DMS53 treated with DMSO at 0.1 percent for 48 hours (cell line): Measurements from ENCODE around the gene CCDC158.
"Not testable (repeated sequence)": the region's sequence is repeated elsewhere in the genome, so short reads cannot be mapped to it uniquely, and the experiment has no call there.

Experiments
- DNase-seq: peaks from one replicate; lab custom pipeline; 2025; ENCODE audit not compliant: unreplicated experiment; lab: John Stamatoyannopoulos, UW

The CCDC158 gene

DNA sequence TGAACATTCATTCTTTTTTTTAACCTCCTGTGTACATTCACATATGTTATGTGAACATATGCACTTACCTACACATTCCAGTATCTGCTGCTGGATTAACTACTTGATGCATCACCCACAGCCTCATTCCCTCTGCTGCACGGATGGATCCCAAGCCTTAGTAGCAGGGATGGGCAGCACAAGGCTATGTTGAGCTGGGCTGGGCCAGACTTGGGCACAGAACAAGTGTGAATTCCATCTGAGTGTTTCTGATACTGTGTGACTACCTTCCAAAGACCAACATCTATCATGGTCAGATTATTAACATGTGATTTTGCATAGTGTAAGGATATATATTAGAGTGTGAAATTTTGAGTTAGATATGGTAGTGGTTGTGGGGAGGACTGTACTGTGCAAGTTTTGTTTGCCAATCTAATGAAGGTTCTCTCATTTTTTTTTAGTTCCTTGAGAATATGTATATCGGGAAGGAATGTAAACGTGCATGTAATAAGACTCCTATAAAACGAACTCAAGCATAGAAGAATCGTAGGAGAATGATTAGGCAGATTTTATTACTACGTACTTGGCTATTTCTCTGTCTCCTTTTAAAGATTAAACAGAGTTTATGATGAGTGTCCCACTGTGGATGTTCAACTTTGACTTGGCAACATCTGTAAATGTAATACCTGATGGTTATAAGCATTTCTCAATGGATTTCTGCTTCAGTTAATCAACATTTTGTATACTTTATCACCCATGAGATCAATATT, 137.8 kb downstream of the CCDC158 start:
- no peak for DNase-seq

- not testable (repeated sequence) for DNase-seq
Observed at GRCh38 chr4:76281594-76281993, 139.3 kb downstream of the CCDC158 start.

- DNase-seq, result no peak
Observed at GRCh38 chr4:76280488-76281441, 140.2 kb downstream of the CCDC158 start.

- DNase-seq, result no peak
Observed at GRCh38 chr4:76279462-76279861, 141.5 kb downstream of the CCDC158 start.

- DNase-seq, result no peak
Observed at GRCh38 chr4:76278583-76278982, 142.4 kb downstream of the CCDC158 start.

GRCh38 chr4:76277667-76278066, 143.3 kb downstream of the CCDC158 start:
- DNase-seq, result no peak

DNA sequence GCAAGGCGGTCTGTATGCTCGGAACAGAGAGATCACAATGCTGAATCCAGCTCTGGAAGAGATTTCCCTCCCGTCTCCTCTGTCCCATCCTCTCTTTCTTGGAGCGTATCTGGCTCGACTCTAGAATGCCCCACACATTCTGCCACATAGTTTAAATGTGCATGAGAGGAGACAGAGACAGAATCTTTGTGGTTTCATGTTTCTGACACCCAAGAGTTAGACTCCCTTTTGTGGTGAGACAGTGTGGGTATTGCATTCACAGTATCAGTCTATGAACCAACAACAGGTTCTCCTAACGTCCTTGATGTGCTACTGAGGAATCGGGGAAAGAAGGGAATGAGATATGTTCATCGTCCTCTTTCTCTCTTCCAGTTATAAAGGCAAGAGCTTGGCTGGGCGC, 144.1 kb downstream of the CCDC158 start:
- DNase-seq, result no peak

DNA sequence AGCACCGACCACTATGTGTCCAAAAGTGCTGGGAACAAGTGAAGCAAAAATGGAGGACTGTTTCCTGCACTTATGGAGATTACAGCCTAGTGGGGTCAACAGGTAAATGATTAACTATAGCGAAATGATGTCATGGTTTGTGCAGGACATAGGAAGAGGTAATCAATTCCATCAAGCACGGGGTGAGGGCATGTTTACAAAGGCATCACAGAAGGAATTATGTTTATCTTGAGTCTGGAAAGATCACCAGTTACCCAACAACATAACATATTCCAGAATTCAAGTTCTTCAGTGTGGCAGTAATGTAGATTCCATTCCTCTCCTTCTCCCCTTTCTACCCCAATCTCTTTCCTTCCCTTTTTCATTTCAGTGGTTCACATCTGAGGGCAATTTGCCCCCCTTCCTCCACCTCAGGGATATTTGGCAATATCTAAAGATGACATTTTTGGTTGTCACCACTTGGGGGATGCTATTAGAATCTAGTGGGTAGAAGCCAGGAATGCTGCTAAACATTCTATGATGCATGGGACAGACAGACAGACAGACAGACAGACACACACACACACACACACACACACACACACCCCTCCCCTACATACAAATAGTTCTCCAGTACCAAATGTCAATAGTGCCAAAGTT, 145.3 kb downstream of the CCDC158 start:
- peak; percentile 45 for DNase-seq

- peak; percentile 2 for DNase-seq
Observed at GRCh38 chr4:76272999-76273398, 147.9 kb downstream of the CCDC158 start.

GRCh38 chr4:76272582-76272981, 148.4 kb downstream of the CCDC158 start:
- DNase-seq, result no peak

DNA sequence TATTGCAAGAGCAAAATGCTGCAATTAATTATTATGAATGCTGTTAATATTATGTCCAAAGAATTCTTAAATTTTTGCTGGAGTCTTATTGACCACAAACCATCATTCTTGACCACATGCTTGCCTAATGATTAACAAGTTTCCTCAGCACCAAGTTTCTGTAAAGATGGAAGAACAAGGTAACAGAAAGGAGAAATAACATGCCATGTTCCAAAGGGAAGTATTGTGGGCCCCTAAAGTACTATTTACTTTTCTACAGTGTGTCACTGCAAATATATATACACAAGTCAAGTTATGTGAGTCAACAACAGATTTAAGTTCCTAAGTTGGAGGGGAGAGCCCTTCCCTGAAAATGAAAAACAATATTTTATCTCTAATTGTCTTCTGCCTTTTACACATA, 148.9 kb downstream of the CCDC158 start:
- DNase-seq, result peak; percentile 52

- no peak for DNase-seq
Observed at GRCh38 chr4:76271248-76271647, 149.7 kb downstream of the CCDC158 start.

DNA sequence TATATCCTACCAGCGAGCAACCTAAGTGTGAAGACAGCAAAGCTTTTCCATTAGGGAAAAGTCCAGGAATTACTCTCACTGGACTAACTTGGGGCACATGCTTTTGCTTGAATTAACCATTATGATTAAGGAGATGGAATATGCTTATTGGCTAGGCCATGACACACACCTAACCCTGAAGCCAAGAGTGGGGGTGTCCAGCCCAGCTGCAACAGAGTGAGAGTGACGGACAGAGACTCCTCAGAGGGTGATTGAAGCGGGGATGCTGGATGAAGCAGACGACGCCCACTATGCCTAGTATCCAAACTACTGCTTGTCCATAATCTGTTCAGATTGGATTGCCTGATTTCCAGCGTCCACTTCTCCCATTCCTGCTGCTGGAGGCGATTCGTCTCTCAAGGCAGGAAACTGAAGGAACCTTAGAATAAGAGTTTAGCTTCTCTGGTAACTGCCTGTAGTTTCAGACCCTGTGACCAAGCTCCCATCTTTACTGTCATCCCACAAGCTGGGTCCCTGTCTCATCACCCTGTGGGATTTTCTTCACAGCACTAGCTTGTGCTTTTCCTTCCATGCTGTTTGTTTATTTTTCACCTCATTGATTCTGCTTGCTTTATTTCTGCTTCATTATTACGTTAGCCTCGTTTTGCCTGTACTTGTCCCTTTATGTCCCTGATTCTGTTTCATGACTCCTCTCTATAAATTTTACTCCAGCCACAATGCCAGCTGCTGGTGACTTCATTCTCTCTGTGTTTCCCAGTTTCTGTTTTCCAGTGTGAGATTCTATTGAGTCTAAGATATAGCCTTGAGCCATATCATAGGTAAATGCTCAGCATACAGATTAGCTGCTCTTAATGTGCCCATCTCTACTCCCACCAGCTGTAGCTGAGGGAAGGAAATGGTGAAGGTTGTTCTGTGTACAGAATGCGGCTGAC, 150.4 kb downstream of the CCDC158 start:
- peak; percentile 9 for DNase-seq

DNA sequence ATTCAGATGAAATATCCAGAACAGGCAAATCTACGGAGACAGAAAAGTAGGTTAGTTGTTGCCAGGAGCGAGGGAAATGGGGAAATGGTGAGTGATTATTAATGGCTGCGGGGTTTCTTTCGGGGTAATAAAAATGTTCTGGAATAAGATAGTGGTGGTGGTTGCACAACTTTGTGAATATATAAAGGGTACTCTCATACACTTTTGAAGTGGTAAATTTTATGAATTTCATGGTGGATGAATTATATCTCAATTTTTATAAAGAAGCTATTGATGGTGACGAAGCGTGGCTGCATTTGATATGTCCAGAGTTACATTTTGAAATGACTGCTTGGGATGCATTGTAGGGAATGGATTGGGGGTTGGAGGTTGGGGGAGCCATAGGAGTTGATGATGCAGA, 153.1 kb downstream of the CCDC158 start:
- no peak for DNase-seq

GRCh38 chr4:76266627-76267026, 154.3 kb downstream of the CCDC158 start:
- no peak for DNase-seq

DNA sequence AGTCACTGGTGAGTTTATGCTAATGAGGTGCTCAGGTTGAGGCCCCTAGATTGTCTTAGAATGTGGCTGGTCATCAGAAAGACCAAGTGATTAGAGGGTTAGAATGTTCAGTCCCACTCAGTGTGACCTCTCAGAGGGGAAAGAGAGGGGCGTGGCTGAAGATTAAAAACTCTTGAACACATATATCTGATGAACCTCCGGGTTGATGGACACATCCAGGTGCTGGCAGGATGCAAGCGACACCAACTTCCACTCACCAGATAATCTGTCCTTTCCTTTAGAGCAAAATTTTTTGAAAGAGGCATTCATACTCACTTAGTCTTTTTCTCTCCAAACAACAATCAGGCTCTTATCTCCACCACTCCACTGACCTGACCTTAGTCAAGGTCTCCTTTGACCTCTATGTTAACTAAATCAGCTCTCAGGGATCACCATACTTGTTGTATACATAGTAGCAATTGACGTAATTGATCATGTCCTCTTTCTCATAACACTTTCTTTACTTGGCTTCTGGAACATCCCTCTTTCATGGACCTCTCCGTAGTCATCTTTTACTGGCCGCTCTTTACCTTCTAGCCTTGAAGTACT, 155.2 kb downstream of the CCDC158 start:
- no peak for DNase-seq
